ENCODE results near the gene PPFIBP1.

The PPFIBP1 gene

DNA sequence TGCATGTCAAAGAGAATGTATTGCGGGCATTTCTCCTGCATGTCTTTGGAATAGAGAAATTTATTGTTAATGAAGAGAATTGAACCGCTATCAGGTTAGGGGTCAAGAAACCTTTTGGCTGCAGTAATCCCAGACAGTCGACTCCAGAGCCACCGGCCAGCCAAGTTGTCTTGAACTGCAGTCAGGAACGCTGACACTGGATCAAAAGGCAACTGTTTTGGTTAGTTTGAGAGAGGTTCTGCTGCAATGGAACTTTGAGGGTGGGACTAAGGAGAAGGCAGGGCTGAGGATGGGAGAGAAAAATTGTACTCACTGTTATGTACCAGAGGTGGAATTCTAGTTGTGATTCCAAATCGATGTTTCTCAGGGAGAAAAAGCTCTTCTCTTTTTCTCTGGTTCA lies 28.2 kb downstream of the PPFIBP1 start:
- TF ChIP-seq, protein P1, sequence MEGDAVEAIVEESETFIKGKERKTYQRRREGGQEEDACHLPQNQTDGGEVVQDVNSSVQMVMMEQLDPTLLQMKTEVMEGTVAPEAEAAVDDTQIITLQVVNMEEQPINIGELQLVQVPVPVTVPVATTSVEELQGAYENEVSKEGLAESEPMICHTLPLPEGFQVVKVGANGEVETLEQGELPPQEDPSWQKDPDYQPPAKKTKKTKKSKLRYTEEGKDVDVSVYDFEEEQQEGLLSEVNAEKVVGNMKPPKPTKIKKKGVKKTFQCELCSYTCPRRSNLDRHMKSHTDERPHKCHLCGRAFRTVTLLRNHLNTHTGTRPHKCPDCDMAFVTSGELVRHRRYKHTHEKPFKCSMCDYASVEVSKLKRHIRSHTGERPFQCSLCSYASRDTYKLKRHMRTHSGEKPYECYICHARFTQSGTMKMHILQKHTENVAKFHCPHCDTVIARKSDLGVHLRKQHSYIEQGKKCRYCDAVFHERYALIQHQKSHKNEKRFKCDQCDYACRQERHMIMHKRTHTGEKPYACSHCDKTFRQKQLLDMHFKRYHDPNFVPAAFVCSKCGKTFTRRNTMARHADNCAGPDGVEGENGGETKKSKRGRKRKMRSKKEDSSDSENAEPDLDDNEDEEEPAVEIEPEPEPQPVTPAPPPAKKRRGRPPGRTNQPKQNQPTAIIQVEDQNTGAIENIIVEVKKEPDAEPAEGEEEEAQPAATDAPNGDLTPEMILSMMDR (IDR thresholded peaks at IDR 0.05) = no peak

DNA sequence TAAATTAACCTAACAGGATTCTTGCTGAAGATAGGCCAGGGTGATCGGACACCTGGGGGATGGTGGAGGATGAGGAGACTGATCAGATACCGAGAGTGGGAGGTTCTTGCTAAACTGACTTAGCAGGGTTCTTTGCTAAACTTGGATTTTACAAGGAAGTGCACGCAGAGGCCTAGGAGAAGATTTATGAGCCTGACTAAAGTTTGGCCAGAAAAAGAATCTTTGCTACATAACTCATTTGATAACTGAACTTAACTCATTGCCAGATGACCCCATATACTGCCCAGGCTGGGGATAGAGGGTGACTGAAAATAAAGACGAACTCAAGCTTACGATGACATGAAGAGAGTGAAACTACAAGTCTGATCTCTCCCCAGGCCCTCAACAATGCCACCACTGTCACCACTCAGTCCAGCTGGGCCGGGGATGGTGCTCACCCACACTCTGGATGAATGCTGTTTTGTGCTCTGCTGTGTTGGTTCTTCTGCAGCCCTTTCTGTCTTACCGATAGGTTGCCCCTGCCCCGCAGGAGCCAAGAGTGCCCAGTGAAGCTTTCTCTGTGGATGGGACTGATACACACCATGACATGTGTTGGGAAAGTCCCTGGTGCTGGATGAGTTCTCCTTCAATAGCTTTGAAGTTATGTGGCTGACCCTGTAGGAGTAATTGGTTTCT lies 29.0 kb downstream of the PPFIBP1 start:
- TF ChIP-seq, protein P1 (IDR thresholded peaks at IDR 0.05) = no peak

DNA sequence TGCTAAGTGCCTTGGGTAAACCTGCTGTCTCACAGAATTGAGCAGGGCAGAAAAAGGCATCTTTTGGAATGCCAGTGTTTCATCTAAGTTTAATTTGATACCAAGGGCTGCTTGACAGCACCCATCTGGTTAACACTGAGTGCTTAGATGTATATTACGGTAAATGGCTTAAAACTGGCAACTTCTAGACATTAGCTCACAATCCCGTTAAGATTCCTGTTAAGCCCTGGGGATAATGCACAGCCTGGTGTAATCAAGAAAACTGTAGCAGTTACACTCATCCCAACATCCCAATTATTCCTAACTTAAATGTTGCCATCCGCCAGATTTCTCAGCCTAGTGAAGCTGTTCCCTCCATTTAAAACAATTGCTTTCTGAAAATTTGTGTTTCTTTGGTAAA lies 29.9 kb downstream of the PPFIBP1 start:
- TF ChIP-seq, protein P1 (IDR thresholded peaks at IDR 0.05) = no peak

DNA sequence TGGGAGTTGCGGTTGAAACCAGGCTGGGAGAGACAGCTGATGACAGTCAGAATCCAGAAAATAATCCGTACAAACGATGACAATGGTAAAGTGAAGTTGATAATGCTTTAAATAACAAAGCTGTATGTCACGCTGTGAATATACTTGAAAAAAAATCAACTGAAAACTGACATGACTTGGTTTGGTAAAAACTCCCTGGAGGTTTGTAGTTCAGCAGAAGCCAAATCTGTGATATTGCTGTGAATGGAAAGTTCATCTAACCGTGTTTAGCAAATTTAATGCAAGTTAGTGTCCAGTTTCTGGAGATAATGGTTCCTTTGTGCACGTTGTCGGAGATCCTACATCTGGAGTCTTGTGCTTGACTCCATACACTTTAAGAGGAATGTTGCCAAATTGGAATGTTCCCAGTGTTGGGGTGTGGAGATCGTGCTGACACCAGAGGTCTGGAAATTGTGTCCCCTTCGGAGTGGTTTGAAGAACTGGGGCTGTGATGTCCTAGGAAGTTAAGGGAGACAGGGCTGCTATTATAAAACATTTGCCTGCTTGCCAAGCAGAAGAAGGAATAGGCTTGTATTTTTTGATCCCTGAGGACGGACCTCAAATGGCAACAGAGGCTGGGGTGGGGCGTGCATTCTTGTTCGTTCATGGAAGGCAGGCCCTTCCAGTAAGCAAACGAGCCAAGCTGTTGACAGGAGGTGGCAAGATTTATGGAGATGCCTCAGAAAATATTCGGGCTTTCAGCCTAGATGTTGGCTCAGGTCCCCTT lies 30.6 kb downstream of the PPFIBP1 start:
- TF ChIP-seq, protein P1 (IDR thresholded peaks at IDR 0.05) = no peak

DNA sequence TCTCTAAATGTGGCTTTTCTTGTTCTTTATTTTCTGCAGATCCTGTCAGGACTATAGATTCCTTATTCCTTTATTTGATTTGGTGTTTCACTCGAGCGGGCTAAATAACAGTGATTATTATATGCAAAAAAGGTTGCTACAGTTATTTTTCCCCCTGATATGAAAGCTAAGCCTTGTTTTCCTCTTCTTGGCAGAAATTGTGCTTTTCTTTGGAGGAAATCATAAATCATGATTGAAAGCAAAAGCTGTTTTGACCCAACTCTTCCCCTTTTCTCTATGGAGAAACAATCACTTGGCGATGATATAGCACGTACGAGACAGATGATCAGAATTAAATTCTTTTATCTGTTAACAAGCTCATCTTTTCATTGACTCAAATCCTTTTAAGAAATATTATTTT lies 31.4 kb downstream of the PPFIBP1 start:
- TF ChIP-seq, protein P1 (IDR thresholded peaks at IDR 0.05) = no peak

DNA sequence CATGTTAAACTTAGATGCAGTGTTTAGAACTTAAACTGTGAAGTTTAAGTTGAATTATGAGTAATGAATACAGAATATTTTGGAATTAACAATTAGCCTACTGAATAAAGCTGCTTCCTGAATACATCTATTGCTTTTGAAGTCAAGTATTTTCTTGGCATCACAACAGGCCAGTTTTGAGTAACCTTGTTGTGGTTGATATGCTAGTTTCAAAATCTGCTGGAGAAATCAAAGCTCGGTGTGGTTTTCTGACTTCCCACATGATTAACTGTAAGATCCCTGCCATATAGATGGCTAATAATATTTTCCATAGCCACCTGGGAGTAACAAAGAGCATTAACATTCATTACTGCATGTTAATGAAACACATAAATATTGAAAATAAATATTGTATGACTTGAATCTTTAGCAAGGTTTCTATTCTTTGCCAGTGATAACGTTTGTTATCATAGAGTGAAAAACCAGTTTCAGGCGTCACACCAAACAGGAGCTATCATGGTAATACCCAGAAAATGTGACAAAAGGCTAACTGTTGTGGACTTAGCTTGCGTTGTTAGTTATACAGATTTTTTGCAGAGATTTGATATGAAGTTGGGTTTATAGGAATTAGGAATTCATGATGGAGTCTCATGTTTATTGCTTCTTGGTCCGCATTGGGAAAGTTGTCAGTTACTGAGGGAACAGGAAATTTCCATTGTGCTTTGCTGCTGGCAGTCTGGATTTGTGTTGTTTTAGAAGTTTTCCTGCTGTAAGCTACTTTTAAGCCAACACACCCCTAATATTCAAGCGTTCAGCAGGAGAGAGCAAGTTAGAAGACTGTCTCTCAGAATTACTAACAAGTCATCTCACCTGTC lies 32.1 kb downstream of the PPFIBP1 start:
- TF ChIP-seq, protein P1 (IDR thresholded peaks at IDR 0.05) = no peak

DNA sequence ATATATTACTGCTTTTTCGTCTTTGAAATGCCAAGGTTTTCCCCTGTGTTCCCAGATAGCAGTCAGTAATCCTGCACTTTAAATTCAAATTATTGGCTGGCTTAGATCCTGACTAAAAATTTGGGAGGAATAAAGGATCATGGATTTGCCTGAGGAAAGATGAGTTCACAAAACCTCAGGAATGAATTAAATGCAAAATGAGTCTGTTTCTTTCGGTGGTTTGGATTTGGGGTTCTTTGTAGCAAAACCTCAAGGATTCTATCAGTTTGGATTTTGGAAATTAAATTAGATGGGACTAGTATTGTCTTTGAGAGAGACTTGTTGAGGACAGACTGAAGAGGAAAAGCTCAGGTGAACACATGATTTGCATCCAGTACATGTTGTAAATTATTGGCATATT lies 36.1 kb downstream of the PPFIBP1 start:
- TF ChIP-seq, protein P1 (IDR thresholded peaks at IDR 0.05) = no peak

Data from LNCAP (cell line).